ENCODE data around the gene NUDT11. TPM values are rescaled to one million over a fixed set of nuclear protein-coding genes. Genes with fewer than 3 reads are reported as not detected.

NUDT11 gene
- total and polyA plus RNA-seq, 4 experiments from 2014 or later, result 0.39 to 1.0 (median 0.82) TPM

GRCh38 chrX:51456246-51456645 is 40.1 kb downstream of the NUDT11 start:
- H3K4me1 Mint-ChIP-seq, result no peaks in the 10 kb centered on the region
- no peak overlapping the region for H3K4me3 ChIP-seq (ENCODE audit: low read length in 2 of 2)
- intact Hi-C loops (cut with micrococcal nuclease), result no loop called here

GRCh38 chrX:51440365-51440764 is 56.0 kb downstream of the NUDT11 start:
- Mint-ChIP-seq H3K27me3 (no peaks in the 10 kb centered on the region), H3K9me3 (peaks cover 0 to 3% (median 0%) of the 10 kb centered on the region in 8 donors), H3K36me3 (no peaks in the 10 kb centered on the region), H3K27ac (no peak overlapping the region), H3K4me3 (no peak overlapping the region), H3K4me1 (no peaks in the 10 kb centered on the region)
- no peaks in the 10 kb centered on the region for H3K27me3 ChIP-seq (ENCODE audit: insufficient read depth, low read length)
- DNase-seq, result no peak
- H3K9me3 ChIP-seq (ENCODE audit: control insufficient read depth in 1 of 2, low read length in 2 of 2), result no peaks in the 10 kb centered on the region
- CTCF ChIA-PET (ENCODE audit: partially characterized antibody), result no interaction called here
- POLR2A ChIA-PET (ENCODE audit: partially characterized antibody), result no interaction called here
- no peaks in the 10 kb centered on the region for H3K36me3 ChIP-seq (ENCODE audit: insufficient read depth, low read length)
- intact Hi-C loops (cut with micrococcal nuclease), result no loop called here
- H3K27ac ChIP-seq (ENCODE audit: low read depth, low read length), result no peak overlapping the region
- H3K4me3 ChIP-seq (ENCODE audit: low read length in 2 of 2), result no peak overlapping the region
- no peaks in the 10 kb centered on the region for H3K4me1 ChIP-seq (ENCODE audit: insufficient read depth, low read length)

More at GRCh38 chrX:51456246-51456645, 40.1 kb downstream of the NUDT11 start:
- CTCF ChIA-PET (ENCODE audit: partially characterized antibody), result interaction anchor here (1.9 kb wide), 1 partner anchor 117 kb away, joined by 4 read pairs; no protein-coding TSS in a partner anchor
- no peaks in the 10 kb centered on the region for H3K36me3 ChIP-seq (ENCODE audit: insufficient read depth, low read length)
- no peak overlapping the region for H3K27ac Mint-ChIP-seq
- no peak overlapping the region for H3K27ac ChIP-seq (ENCODE audit: low read depth, low read length)
- no peak overlapping the region for H3K4me3 Mint-ChIP-seq
- H3K4me1 ChIP-seq (ENCODE audit: insufficient read depth, low read length), result no peaks in the 10 kb centered on the region
- H3K36me3 Mint-ChIP-seq, result no peaks in the 10 kb centered on the region
- no peaks in the 10 kb centered on the region for H3K27me3 Mint-ChIP-seq
- H3K9me3 Mint-ChIP-seq, result no peaks in the 10 kb centered on the region
- no peaks in the 10 kb centered on the region for H3K9me3 ChIP-seq (ENCODE audit: control insufficient read depth in 1 of 2, low read length in 2 of 2)
- no peaks in the 10 kb centered on the region for H3K27me3 ChIP-seq (ENCODE audit: insufficient read depth, low read length)
- POLR2A ChIA-PET (ENCODE audit: partially characterized antibody), result no interaction called here
- DNase-seq, result no peak

Other genes with a start within 250 kb of the NUDT11 start
- not detected for gene NUDT10, start 163.8 kb downstream of the NUDT11 start, total RNA-seq
- not detected for gene NUDT10, start 163.8 kb downstream of the NUDT11 start, polyA plus RNA-seq
- gene CENPVL3, start 122.3 kb upstream of the NUDT11 start, total RNA-seq, result not detected
- gene CENPVL3, start 122.3 kb upstream of the NUDT11 start, polyA plus RNA-seq, result not detected
- not detected for gene CENPVL2, start 186.2 kb upstream of the NUDT11 start, total RNA-seq
- not detected for gene CENPVL2, start 186.2 kb upstream of the NUDT11 start, polyA plus RNA-seq
- gene CENPVL1, start 213.9 kb upstream of the NUDT11 start, total RNA-seq, result not detected
- not detected for gene CENPVL1, start 213.9 kb upstream of the NUDT11 start, polyA plus RNA-seq
- 10 to 100 TPM; 12.0 to 13.1 TPM for gene GSPT2, start 246.8 kb upstream of the NUDT11 start, total RNA-seq
- gene GSPT2, start 246.8 kb upstream of the NUDT11 start, polyA plus RNA-seq, result 1 to 10 TPM; 7.3 to 8.3 TPM